Pons (tissue), 1 donor: ENCODE data around the gene PRDM10.
A peak's percentile ranks its signal among the peaks of the same experiment; 100 is the strongest.
"Not testable (repeated sequence)": the region's sequence is repeated elsewhere in the genome, so short reads cannot be mapped to it uniquely, and the experiment has no call there.

ENCODE experiments used
- DNase-seq: peaks from one replicate; pipeline ENCODE4 v3.0.0-alpha.2; 2016; ENCODE audit warnings: low spot score

Gene PRDM10

GRCh38 chr11:129976328-129976727 lies 26.3 kb downstream of the PRDM10 start:
- peak; percentile 80 for DNase-seq

- DNase-seq = no peak
Measured at GRCh38 chr11:129975543-129975942, 27.1 kb downstream of the PRDM10 start.

- DNase-seq = no peak
Measured at GRCh38 chr11:129974672-129975071, 28.0 kb downstream of the PRDM10 start.

- DNase-seq = no peak
Measured at GRCh38 chr11:129974237-129974636, 28.4 kb downstream of the PRDM10 start.

DNA sequence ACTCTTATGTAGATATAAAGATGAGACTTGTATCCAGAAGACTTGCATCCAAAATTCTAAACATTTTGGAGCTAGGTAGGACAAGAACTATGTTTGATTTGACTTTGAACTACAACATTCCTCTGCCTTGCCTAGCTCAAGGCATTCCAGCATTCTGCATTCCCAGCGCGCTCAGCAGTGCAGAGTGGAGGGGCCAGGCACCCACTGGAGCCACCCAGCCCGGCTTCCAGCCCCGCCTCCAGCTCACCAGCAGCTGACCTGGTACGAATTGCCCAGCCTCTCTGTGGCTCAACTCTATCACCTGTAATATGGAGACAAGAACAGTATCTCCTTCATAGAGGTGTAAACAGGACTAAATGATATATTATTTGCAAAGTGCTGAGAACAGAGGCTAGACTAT lies 28.8 kb downstream of the PRDM10 start:
- no peak for DNase-seq

DNA sequence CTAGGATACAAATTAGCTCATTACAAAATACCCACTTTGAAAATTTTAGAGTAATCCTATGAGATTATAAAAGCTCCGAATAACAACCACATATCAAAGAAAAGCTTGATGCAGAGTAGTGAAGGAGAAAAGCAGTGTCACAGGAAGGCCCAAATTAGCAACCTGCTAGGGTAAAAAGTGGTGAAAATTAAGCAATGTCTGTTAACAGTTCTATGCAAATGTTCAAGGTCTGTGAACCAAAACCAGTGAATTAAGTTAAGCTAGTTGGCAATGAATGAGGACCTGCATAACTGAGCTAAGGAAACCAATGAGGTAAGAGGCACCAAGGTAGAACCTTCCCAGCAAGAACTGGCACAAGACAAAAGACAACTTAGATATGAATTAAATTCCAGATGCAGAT lies 29.6 kb downstream of the PRDM10 start:
- no peak for DNase-seq

GRCh38 chr11:129972611-129973010 lies 30.0 kb downstream of the PRDM10 start:
- DNase-seq = no peak

DNA sequence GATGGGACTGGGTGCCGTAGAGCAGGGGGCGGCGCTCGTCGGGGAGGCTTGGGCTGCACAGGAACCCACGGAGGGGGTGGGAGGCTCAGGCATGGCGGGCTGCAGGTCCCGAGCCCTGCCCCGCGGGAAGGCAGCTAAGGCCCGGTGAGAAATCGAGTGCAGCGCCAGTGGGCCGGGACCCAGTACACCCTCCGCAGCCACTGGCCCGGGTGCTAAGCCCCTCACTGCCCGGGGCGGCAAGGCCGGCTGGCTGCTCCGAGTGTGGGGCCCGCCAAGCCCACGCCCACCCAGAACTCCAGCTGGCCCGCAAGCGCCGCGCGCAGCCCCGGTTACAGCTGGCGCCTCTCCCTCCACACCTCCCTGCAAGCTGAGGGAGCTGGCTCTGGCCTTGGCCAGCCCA lies 30.8 kb downstream of the PRDM10 start:
- DNase-seq = not testable (repeated sequence)

DNA sequence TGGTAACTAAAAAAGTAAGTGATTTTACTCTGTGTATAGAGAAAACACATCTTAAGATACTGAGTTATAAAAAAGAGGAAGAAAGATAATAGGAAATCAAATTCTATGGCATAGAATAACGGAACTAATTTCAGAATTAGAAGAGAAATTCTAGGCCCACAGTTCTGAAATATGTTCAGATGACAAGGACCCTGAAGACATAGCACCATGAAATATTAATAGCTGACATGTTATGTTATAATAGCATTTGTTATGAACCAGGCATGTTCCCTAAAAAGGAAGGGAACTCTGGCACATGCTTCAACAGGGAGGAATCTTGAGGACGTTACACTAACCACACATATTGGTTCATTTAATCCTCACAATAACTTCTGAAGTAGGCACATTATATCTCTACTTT lies 32.7 kb downstream of the PRDM10 start:
- no peak for DNase-seq

DNA sequence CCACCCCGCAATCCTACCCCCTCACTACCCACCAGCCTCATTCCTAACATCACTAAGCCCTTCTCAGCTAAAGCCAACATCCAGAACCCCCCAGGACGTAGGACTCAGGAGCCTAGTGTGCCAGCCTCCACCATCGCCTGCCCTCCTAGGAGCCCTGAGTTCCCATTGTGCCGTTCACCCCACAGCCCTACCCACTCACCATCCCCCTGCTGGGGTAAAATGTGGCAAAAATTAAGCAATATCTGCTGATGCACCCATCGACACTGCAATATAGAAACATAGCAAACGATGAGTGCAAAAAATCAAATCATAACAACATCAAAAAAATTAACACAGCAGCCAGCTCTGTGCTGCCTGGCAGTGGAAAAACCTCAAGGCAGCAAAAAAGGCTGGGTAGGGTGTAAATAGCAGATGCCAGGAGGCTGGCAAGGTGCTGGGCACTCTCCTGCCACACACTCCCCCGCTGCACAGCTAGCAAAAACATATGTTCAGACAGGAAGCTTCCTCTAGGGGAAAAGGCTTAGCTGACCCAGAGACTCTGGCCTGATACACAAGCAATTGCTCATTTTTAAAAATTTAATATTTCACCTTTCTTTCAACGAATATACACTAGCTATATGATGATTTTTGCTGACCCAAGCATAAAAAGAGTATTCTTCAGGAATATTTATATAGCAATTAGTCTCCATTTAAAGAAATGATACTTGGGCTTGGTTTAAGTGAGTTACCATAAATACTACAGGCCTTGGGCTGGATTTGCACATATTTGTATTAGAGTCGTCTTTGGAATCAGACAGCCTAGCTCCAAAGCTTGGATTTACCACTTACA lies 33.8 kb downstream of the PRDM10 start:
- no peak for DNase-seq

GRCh38 chr11:129967996-129968395 lies 34.6 kb downstream of the PRDM10 start:
- DNase-seq = no peak

GRCh38 chr11:129965248-129965647 lies 37.4 kb downstream of the PRDM10 start:
- DNase-seq = no peak

DNA sequence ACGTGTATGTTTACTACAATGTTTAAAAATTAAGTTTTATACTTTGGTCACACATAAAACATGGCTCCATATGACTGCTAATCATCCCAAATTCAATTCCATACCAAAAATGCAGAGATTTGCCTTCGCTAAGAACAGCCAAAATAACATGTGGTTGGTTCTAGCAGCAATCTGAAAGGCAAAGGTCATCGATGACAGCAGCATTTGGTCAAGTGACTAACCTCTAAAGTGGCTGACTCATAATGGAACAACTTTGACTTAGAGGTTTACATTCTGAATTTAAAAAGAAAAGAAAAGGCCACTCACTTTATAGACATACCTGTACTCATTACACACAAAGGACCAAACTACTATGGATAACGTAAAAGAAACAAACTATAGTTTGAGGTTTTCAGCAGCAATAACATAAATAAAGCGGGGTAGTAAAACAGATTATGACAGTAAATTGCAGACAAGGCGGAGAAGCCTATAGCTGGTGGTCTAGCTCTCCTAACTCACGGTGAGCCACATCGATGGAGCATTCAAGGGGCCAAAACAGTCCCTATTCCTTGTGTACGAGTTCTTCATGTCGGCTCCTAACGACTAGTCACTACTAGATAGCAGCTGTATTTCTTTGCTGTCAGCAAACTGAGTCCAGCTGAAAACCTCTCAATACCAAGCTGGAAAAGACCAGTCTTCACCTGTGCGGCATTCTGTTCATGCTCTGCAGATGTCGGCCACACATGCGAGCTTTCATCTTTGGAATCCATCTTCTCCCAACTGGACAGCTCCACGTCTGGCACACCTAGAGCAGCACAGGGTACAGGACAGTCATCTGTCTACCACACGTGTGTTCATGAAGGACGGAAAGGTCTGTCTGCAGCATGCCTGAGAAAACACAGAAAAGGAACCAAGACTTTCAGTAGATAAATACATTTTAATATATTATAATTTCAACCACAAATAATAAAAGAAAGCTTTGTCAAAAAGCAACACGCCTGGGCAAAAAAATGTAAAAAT lies 42.1 kb downstream of the PRDM10 start:
- DNase-seq = no peak

- no peak for DNase-seq
Measured at GRCh38 chr11:129959687-129960086, 42.9 kb downstream of the PRDM10 start.

DNA sequence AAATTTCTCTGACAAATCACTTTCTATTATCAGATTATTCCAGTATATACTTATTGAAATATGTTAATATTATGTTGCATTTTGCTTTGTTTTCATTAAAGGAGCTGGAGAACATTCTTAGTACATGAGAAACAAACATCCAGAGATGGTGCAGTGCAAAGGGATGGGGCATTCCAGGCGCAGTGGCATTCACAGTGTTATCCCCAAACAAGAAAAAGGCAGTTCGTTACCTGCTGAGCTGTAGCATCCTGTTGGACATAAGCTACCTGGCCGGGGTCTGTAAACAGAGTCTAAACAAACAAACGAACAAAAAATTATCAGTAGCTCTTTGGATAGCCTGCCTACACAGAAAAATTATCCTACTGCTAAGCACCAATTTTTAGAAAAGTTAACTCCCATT lies 47.4 kb downstream of the PRDM10 start:
- no peak for DNase-seq

DNA sequence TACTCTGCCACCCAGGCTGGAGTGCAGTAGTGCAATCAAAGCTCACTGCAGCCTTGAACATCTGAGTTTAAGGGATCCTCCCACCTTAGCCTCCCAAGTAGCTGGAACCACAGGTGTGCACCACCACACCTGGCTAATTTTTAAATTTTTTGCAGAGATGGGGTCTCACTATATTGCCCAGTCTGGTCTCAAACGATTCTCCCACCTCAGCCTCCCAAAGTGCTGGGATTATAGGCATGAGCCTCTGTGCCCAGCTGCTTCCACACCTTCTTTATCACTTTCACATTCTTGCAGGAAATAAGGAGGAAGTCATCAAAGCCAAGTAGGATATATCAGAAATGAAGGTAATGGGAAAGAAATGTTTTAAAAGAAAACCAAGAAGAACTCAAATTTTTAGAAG lies 47.9 kb downstream of the PRDM10 start:
- not testable (repeated sequence) for DNase-seq

DNA sequence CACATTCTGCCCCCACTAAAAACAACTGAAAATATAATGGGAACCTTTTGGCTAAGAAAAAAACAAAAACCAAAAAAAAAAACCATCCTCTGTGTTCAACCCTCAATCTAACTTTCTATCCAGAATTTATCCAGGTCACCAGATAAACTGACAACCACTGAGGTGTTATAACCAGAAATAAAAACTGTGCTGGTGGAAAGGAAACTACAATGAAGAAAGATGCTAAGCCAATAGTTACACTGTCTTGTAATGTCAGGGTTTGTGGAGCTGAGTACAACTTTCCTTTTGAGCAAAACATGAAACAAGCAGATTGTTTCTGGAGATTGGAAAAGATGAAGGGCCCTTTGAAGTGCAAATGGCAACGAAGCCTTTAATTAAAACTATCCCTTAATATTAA lies 50.8 kb downstream of the PRDM10 start:
- DNase-seq = no peak

DNA sequence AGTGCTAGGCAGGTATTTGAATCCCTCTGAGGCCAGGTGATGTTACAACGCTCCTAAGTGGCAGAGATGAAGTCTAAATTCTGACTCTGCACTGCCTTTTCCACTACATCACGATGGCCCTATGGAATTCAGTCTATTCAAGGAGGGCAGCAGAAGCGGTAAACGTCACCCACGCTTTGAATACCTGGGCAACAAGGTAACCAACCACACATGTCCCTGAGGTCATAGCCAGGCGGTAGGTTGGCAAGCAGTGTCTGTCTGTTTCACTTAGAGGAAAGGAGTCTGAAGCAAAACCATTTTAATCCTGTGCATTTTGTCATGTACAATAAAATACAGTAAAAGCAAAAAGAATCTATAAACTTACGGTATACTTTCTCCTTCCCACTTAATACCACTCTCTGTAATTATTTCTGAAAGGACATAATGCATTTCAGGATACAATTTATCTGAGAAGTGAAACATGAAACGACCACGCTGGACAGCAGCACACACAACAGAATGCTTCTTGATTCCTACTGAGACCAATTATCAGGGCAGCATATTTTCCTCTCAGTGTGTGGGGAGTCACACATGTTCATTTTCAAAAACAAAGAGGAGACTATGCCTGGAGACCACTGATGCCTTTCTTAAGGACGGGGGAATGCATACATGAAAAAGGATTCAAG lies 51.3 kb downstream of the PRDM10 start:
- DNase-seq = no peak

DNA sequence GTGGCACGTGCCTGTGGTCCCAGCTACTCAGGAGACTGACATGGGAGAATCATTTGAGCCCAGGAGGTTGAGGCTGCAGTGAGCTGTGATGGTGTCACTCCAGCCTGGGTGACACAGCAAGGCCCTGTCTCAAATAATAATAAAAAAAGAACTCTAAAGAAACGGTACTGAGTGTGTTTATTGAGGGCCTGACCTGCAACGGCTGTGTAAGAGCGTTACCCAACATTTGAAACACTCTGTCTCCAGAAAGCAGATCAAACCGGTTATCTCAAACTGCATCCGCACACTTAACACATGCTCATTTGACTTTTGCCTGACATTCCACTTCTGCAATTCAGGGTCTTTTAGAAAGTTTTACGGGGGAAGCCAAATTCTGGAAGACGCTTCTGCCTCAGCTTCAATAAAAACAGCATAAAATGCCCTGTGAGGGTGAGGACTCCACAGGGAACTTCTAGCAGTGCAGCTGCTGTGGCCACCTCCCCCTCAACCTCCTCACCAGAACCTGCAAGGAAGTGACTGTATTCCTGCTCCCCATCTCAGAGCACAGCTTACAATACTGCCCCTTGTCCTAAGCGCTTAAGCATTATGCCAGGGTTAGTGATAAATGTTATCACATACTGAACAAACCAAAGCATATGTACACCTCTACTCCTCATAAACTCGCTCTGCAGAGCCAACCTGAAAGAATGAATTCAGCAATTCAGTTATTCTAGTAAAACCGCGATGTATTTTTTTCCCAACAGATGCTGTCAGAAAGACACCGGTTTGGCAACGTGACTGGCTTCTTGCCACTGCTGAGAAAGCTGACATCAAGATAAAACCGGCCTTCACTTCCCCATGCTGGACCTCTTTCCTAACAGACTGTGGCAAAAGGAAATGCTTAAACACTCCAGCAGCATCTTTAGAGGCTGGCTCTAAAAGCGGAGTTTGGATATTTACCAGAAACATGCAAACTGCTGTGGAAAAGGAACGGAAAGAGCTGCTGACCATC lies 52.2 kb downstream of the PRDM10 start:
- peak; percentile 77 for DNase-seq

DNA sequence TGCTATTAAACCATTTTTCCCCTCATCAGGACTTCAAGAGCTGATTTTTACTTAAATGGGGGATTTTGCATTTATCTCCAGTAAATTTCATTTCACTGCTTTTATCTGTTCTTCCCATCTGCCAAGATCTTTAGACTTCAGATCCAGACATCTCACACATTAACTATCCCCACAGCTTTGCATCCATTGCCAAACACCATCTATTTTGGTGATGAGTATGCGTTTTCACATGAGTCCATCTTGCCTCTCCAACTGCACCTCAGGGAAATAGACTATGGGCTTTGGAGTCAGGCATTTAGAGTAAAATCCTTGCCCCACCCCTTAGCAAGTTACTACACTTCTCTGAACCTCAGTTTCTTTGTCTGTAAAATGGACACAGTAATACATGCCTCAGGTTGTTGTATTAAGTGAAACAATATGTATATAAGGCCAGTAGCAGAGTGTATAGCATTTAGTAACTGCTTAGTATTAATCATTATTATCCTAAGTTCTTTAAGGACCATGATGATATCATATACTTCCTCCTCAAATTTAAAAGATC lies 53.6 kb downstream of the PRDM10 start:
- DNase-seq = no peak

GRCh38 chr11:129947474-129947873 lies 55.2 kb downstream of the PRDM10 start:
- no peak for DNase-seq
